Ureter (tissue), 1 donor: ENCODE measurements around the gene A2M. TPM values are rescaled to one million over a fixed set of nuclear protein-coding genes. Genes with fewer than 3 reads are reported as not detected.

Experiments
- DNase-seq: peaks from one replicate; pipeline ENCODE4 v3.0.0-alpha.2; 2020; ENCODE audit warnings: low spot score
- total RNA-seq: library from RNA; stranded (reverse); gene quantifications from one replicate; pipeline ENCODE4 v1.2.4, GENCODE V29; 2023
- donor health status: DM: yes; HTN: yes; CAD: no.

A2M gene
- total RNA-seq, 1 donor from 2014 or later: 688 TPM

GRCh38 chr12:9122091-9122609 lies 6.4 kb upstream of the A2M start:
- no peak for DNase-seq

DNA sequence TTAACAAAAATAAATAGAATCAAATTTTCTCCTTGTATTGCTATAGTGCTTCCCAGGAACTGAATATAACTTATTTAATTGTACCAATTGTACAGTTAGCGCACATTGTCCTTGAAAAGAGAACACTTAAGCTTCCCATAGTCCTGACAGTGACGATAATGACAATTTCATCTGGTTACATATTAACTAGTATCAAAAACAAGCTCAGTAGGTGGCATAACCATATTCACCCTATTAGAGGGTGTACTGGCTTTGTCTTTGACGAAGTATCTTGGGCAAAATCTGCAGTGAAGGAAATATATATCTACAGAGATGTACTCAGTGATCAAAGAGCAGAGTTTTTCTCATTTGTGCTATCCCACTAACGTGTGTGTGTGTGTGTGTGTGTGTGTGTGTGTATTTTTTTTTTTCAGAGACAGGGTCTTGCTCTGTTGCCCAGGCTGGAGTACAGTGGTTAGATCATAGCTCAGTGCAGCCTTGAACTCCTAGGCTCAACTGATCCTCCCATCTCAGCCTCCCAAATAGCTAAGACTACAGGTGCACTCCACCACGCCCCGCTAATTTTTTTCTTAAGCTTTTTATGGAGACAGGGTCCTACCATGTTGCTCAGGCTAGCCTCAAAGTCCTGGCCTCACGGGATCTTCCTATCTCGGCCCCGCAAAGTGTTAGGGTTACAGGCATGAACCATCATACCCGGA lies 4.9 kb upstream of the A2M start:
- no peak for DNase-seq

- no peak for DNase-seq
Measured at GRCh38 chr12:9118158-9118557, 2.4 kb upstream of the A2M start.

DNA sequence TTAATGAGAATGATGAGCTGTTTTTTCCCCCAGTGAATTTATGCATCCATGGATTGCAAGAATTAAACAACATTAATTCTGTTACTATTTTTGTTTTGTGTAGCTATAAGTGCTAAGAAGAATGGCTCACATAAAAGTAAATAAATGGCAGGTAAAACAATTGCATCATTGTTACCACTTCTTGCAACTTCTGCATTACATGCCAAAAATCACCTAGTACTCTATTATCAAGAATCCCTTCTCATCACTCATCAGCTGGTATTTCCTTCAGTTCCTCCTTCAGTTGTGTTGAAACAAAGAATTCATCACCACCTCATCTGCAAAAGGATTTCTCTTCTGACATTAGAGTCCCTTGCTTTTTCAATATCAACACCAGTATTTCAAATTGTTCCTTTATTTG lies 773 bp downstream of the A2M start:
- DNase-seq: no peak

DNA sequence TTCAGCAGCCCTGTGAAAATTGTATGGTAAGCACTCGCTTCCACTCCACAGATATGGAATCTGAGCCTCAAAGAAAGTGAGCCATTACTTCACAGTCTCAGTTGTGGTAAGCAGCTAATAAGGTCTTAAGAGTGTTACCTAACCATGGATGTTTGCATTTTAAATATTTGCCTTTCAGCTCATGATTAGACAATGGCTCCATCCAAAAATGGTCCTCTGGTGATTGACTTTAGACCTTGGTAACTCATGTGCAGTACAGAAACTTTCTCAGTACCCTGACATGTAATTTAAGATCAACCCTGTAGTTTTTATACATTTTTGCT lies 1.8 kb downstream of the A2M start:
- DNase-seq: no peak

GRCh38 chr12:9113296-9113986 lies 2.3 kb downstream of the A2M start:
- no peak for DNase-seq

- DNase-seq: no peak
Measured at GRCh38 chr12:9112076-9112853, 3.5 kb downstream of the A2M start.

- no peak for DNase-seq
Measured at GRCh38 chr12:9111525-9111924, 4.2 kb downstream of the A2M start.

DNA sequence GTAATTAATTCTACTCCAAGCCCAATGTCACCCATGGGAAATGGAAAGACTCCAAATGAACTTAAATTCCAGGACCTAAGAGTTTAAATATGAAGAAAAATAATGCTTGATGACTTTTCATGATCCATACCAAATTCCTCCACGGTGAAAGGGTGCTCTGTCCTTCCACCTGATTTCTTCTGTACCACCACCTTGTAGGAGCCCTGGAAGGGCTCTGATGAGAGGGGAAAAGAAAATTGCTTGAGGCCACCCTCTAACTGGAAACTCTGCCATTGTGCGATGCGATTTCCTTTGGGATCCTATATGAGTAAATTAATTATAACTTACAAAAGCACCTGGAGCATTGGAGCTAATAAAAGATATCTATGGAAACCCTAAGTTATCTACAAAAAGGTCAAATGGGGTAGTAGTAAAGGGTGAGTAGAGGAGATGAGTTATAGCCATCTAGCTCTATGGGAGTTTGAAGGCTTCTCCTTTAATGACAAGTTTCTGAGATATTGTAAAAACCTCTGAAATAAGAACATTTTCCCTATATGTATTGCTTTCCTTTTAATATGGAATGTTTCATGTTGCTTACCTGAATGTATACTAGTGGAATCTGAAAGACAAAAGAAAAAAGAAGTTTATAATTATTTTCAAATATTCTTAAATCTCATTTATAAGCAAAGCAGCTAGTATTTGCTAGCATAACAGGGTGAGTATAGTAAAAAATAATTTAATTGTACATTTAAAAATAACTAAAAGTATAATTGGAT lies 5.8 kb downstream of the A2M start:
- DNase-seq: no peak

DNA sequence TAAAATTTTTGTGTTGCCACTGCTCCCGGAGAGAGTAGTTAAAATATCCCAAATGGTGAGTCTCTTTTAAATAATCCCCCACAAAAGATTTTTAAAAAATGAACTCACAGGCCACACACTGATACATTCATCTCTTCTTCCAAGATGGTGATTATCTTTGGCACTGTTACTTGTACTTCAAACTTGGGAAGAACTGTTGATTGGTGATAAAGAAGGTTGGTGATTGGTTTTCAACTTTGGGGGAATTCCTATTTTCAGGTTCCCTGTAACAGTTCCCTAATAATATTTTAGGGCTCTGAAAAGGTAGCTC lies 6.6 kb downstream of the A2M start:
- no peak for DNase-seq

GRCh38 chr12:9108504-9109212 lies 7.1 kb downstream of the A2M start:
- no peak for DNase-seq

GRCh38 chr12:9107542-9107873 lies 8.2 kb downstream of the A2M start:
- DNase-seq: no peak

- no peak for DNase-seq
Measured at GRCh38 chr12:9106610-9107541, 8.8 kb downstream of the A2M start.

DNA sequence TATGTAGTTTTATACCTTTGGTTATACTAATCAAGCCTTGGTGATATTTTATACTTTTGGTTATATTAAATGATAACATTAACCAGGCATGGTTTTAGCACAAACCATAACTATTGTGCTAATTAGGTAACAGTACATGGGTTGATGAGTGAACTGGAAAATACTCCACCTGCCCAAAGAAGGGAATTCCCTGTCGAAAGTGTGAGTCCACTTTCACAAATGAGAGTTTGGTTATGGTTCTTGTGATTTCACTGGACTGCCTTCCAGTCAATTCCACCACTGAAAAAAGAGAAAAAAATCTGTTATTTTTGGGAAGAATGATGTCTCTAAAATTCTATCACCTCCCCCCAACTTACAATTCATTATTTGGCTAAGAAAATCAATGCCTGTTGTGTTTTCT lies 9.7 kb downstream of the A2M start:
- no peak for DNase-seq

GRCh38 chr12:9104767-9105423 lies 10.8 kb downstream of the A2M start:
- no peak for DNase-seq

DNA sequence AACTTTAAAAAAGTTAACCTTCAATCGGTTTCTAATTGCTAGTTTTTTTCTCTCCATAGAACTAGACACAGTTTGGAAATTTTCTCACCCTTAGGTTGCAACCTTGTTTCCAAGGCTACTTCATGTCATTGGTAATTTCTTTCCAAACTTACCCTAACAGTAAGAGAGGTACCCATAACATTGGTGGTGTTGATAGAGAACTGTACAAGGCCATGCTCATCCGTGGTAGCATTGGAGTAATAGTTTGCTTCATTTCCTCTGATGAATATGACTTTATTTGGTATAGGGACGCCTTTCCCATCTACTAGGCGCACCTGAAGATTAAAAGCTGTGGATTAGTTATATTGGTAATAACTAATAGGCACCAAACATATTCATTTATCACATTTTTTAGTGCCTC lies 11.6 kb downstream of the A2M start:
- DNase-seq: no peak

GRCh38 chr12:9103050-9103849 lies 12.5 kb downstream of the A2M start:
- no peak for DNase-seq

DNA sequence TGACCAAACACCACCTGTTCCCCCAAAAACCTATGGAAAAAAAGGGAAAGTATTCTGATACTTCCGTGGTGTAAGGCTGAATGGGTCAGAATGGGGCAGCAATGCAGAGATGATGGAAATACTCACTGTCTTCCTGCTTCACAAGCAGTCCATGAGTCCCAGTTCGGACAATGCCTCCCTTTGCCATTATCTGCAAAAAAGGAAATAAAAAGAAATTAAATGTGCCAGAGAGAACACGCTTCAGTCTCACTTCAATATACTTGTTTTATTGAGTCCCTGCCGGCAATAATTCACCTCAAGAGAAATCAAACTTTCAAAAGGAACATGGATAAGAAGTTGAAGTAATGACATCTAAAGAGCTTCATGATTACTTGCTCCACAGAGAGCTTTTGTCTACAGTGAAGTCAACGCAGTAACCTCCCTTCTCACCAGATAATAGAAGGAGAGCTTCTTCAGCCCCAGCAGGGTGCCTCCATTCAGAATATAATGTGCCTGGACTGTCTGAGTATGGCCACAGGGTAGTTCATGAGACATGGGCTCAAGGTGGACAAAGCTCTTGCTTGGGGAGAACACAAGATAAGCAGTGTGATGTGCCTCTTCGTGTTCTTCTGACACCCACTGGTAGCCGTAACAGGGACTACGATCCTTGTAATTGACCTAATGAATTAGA lies 14.6 kb downstream of the A2M start:
- DNase-seq: no peak
